PC-3 (cell line): ENCODE data around the gene PPM1F.

Source experiments
- CTCF ChIP-seq: fragments of 300-600 bp; sonication (generic); conservative IDR thresholded peaks from 2 replicates; pipeline ENCODE4 v1.5.1; 2017; ENCODE audit warnings: antibody characterized with exemption, low read depth, mild to moderate bottlenecking, low read length
- EZH2 ChIP-seq: fragments of 300-600 bp; sonication (generic); IDR thresholded peaks from one replicate; pipeline ENCODE4 v1.6.1; 2017; ENCODE audit warnings: antibody characterized with exemption, mild to moderate bottlenecking, low read length; ENCODE audit not compliant: unreplicated experiment
- EZH2phosphoT487 ChIP-seq: fragments of 300-600 bp; sonication (generic); IDR thresholded peaks from 2 replicates; pipeline ENCODE4 v1.6.1; 2018; ENCODE audit warnings: mild to moderate bottlenecking, antibody characterized with exemption, low read length, borderline replicate concordance

DNA sequence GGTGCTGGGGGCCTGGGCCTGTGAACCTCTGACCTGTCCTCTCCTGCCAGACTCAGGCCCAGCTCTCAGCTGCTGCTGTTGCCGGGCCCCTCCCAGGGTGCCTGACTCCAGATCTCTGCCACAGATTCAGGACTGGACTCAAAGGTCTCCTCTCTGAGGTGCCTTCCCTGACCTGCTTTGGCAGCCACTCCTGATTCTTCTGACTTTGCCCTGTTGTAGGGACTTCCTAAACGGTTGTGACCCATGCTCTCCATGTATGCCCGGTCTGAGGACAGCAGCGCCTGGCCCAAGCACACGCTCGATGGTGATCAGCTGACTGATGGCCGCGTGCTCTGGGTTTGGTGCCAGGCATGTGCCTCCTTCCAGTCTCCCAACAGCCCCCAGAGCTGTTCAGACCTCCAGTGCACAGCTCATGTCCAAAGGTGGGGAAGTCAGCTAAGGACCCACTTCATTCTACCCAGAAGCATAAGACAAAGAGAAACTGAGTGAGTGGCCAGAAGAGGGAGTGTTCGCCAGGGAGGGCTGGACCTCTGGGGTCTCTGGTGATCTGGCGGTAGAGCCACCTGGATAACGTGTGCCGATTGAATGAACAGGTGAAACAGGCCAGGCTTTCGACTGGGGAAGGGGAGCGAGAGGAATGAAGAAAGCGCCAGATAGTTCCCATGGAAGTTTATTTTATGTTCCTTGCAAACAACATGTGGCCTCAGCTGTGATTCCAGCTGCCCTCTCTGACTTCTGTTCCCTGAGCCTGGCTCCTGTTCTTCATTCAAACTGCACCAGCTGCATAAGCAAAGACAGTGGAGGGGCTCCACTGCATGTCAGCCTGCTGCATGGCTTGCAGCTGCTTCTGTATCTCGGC lies 38.0 kb upstream of the PPM1F start:
- no peak for TF ChIP-seq CTCF
- TF ChIP-seq EZH2: no peak
- no peak for TF ChIP-seq EZH2phosphoT487
